ENCODE results near the gene PABPC4L.
"Not testable (repeated sequence)": the region's sequence is repeated elsewhere in the genome, so short reads cannot be mapped to it uniquely, and the experiment has no call there.

The PABPC4L gene

GRCh38 chr4:134201216-134202161, at the start of gene PABPC4L:
TSS of gene PABPC4L (minus strand) at chr4:134201789. CDS start at chr4:134201019, 770 bp downstream.
- no peak for DNase-seq

GRCh38 chr4:134251322-134251721, 49.7 kb upstream of the PABPC4L start:
- DNase-seq, result no peak

GRCh38 chr4:134243742-134244713, 42.4 kb upstream of the PABPC4L start:
- no peak for DNase-seq

- DNase-seq, result no peak
Observed at GRCh38 chr4:134219043-134219442, 17.5 kb upstream of the PABPC4L start.

GRCh38 chr4:134216411-134216810, 14.8 kb upstream of the PABPC4L start:
- DNase-seq, result no peak

- no peak for DNase-seq
Observed at GRCh38 chr4:134215620-134216344, 14.2 kb upstream of the PABPC4L start.

GRCh38 chr4:134207955-134208354, 6.4 kb upstream of the PABPC4L start:
- not testable (repeated sequence) for DNase-seq

- DNase-seq, result no peak
Observed at GRCh38 chr4:134202166-134202956, 772 bp upstream of the PABPC4L start.

GRCh38 chr4:134200811-134201215, 776 bp downstream of the PABPC4L start:
- no peak for DNase-seq

- no peak for DNase-seq
Observed at GRCh38 chr4:134189949-134190348, 11.6 kb downstream of the PABPC4L start.

GRCh38 chr4:134189480-134189879, 12.1 kb downstream of the PABPC4L start:
- no peak for DNase-seq

- no peak for DNase-seq
Observed at GRCh38 chr4:134178706-134179105, 22.9 kb downstream of the PABPC4L start.

- DNase-seq, result no peak
Observed at GRCh38 chr4:134174271-134174670, 27.3 kb downstream of the PABPC4L start.

GRCh38 chr4:134160211-134160610, 41.4 kb downstream of the PABPC4L start:
- DNase-seq, result no peak

- DNase-seq, result no peak
Observed at GRCh38 chr4:134154097-134154496, 47.5 kb downstream of the PABPC4L start.

GRCh38 chr4:134147941-134148340, 53.6 kb downstream of the PABPC4L start:
- DNase-seq, result no peak

All from GDM1 (cell line).